ENCODE results near the gene GEMIN2.
"Not testable (repeated sequence)": the region's sequence is repeated elsewhere in the genome, so short reads cannot be mapped to it uniquely, and the experiment has no call there.

GEMIN2 gene

GRCh38 chr14:39180553-39180952, 66.4 kb downstream of the GEMIN2 start:
- no peak for DNase-seq

- no peak for DNase-seq
Measured at GRCh38 chr14:39181026-39181692, 67.0 kb downstream of the GEMIN2 start.

- no peak for DNase-seq
Measured at GRCh38 chr14:39181693-39182047, 67.5 kb downstream of the GEMIN2 start.

- no peak for DNase-seq
Measured at GRCh38 chr14:39182770-39183684, 68.9 kb downstream of the GEMIN2 start.

- DNase-seq, result not testable (repeated sequence)
Measured at GRCh38 chr14:39183685-39184003, 69.5 kb downstream of the GEMIN2 start.

- peak; percentile 27 for DNase-seq
Measured at GRCh38 chr14:39184628-39185255, 70.6 kb downstream of the GEMIN2 start.

GRCh38 chr14:39185256-39186049, 71.3 kb downstream of the GEMIN2 start:
- DNase-seq, result no peak

Data from NCI-H69 (cell line).